CD4-positive, alpha-beta memory T cell (primary cell): ENCODE data around the gene PLCL1. TPM values are rescaled to one million over a fixed set of nuclear protein-coding genes. Genes with fewer than 3 reads are reported as not detected.

Experiments used
- CTCF ChIA-PET: fragments of 350-600 bp; sonication (Branson Sonifier 250); formaldehyde crosslinking; loops from one replicate; lab custom pipeline; 2021; ENCODE audit warnings: inconsistent platforms; ENCODE audit not compliant: partially characterized antibody; lab: Charles Lee
- POLR2A ChIA-PET: fragments of 350-600 bp; sonication (Branson Sonifier 250); formaldehyde crosslinking; loops from one replicate; lab custom pipeline; 2021; ENCODE audit not compliant: partially characterized antibody; lab: Charles Lee
- DNase-seq, 5 donors: peaks; one replicate each; pipeline versions ENCODE4 v3.0.0 to v3.0.0-alpha.2; 2020 to 2022; ENCODE audit warnings: mixed read lengths in 1 of 5
- H3K27ac ChIP-seq: one replicate; pipeline ENCODE4 v1.7.0; 2013; ENCODE audit warnings: low read depth, low read length
- H3K27me3 ChIP-seq: 2 replicates; pipeline ENCODE4 v1.7.0; 2013; ENCODE audit warnings: mild to moderate bottlenecking, low read length, moderate library complexity; ENCODE audit not compliant: insufficient read depth
- H3K36me3 ChIP-seq: 2 replicates; pipeline ENCODE4 v1.7.0; 2013; ENCODE audit warnings: mild to moderate bottlenecking, low read length, moderate library complexity; ENCODE audit not compliant: insufficient read depth
- H3K4me1 ChIP-seq: 2 replicates; pipeline ENCODE4 v1.7.0; 2013; ENCODE audit warnings: mild to moderate bottlenecking, low read length, moderate library complexity; ENCODE audit not compliant: insufficient read depth
- H3K4me3 ChIP-seq, 2 donors: one replicate each; pipeline ENCODE4 v1.7.0; 2013; ENCODE audit warnings: low read length in 2 of 2, mild to moderate bottlenecking in 1 of 2
- H3K9me3 ChIP-seq, 2 donors: one replicate each; pipeline ENCODE4 v1.7.0; 2013; ENCODE audit warnings: low read length in 2 of 2, control low read depth in 1 of 2; ENCODE audit not compliant: control insufficient read depth in 1 of 2
- H3K27ac Mint-ChIP-seq, 7 donors: one replicate each; pipeline ENCODE4 v1.8.0; 2020 to 2021; ENCODE audit warnings: mixed read lengths in 7 of 7, mild to moderate bottlenecking in 6 of 7, inconsistent platforms in 3 of 7, moderate library complexity in 3 of 7
- H3K27me3 Mint-ChIP-seq, 2 donors: one replicate each; pipeline ENCODE4 v1.8.0; 2020 to 2021; ENCODE audit warnings: mixed read lengths in 2 of 2
- H3K36me3 Mint-ChIP-seq, 2 donors: one replicate each; pipeline ENCODE4 v1.8.0; 2020 to 2021; ENCODE audit warnings: mixed read lengths in 2 of 2, inconsistent platforms in 1 of 2, mild to moderate bottlenecking in 1 of 2
- H3K4me1 Mint-ChIP-seq, 4 donors: one replicate each; pipeline ENCODE4 v1.8.0; 2020 to 2021; ENCODE audit warnings: mixed read lengths in 4 of 4, mild to moderate bottlenecking in 1 of 4
- H3K4me3 Mint-ChIP-seq, 8 donors: one replicate each; pipeline ENCODE4 v1.8.0; 2020 to 2021; ENCODE audit warnings: mixed read lengths in 8 of 8, mild to moderate bottlenecking in 7 of 8, moderate library complexity in 6 of 8, inconsistent platforms in 3 of 8
- H3K9me3 Mint-ChIP-seq, 8 donors: one replicate each; pipeline ENCODE4 v1.8.0; 2020 to 2021; ENCODE audit warnings: mixed read lengths in 8 of 8, mild to moderate bottlenecking in 5 of 8, inconsistent platforms in 3 of 8, moderate library complexity in 1 of 8
- intact Hi-C: fragments of 100-400 bp; cut with micrococcal nuclease; formaldehyde crosslinking; loops from one replicate; pipeline ENCODE4 v1.15.1; 2023
- polyA plus RNA-seq, 2 donors: library from polyadenylated mRNA; unstranded; fragments of 300-500 nt; fragmentation: Illumina TruSeq; gene quantifications; one replicate each; pipeline ENCODE4 v1.2.3, GENCODE V29; 2021
- total RNA-seq, 2 experiments: library from RNA; stranded (reverse); gene quantifications; one replicate each; pipeline ENCODE4 v1.2.3, GENCODE V29; 2021

The PLCL1 gene
- total and polyA plus RNA-seq, 4 experiments from 2014 or later, result 5.5 to 17.6 (median 12.4) TPM

DNA sequence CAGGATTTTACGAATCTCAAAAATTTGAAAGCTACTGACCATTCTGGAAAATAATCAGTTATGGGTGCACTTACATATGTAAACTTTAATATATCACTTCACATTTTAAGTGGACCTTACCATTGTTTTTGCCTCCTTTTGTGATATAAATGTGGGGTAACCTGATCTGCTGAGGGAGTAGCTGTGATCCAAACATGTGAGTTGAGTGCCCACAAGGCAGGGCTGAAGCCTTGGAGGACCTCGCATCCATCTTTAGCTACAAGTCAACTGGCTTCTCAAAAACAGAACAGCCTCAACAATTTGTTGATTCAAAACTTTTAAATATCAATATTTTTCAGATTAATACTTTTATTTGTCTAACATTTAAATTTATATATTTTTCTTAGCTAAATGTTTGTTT is 178.2 kb downstream of the PLCL1 start:
- Histone ChIP-seq H3K9me3 (no peaks in the 10 kb centered on the region), H3K27ac (no peak overlapping the region), H3K27me3 (no peaks in the 10 kb centered on the region), H3K36me3 (no peaks in the 10 kb centered on the region), H3K4me3 (no peak overlapping the region), H3K4me1 (no peaks in the 10 kb centered on the region)
- H3K9me3 Mint-ChIP-seq, result no peaks in the 10 kb centered on the region
- peaks cover 0 to 4% (median 4%) of the 10 kb centered on the region in 4 donors for H3K4me1 Mint-ChIP-seq
- ChIA-PET CTCF (interaction anchor here (0.5 kb wide), 1 partner anchor 454 kb away, joined by 3 read pairs; no protein-coding TSS in a partner anchor), POLR2A (interaction anchor here (0.9 kb wide), 1 partner anchor 11 kb away, joined by 3 read pairs; no protein-coding TSS in a partner anchor)
- DNase-seq, result no peak
- intact Hi-C loops, result no loop called here
- H3K36me3 Mint-ChIP-seq, result peaks cover 0 to 11% of the 10 kb centered on the region in 2 donors
- no peak overlapping the region for H3K27ac Mint-ChIP-seq
- H3K4me3 Mint-ChIP-seq, result no peak overlapping the region
- H3K27me3 Mint-ChIP-seq, result no peaks in the 10 kb centered on the region

DNA sequence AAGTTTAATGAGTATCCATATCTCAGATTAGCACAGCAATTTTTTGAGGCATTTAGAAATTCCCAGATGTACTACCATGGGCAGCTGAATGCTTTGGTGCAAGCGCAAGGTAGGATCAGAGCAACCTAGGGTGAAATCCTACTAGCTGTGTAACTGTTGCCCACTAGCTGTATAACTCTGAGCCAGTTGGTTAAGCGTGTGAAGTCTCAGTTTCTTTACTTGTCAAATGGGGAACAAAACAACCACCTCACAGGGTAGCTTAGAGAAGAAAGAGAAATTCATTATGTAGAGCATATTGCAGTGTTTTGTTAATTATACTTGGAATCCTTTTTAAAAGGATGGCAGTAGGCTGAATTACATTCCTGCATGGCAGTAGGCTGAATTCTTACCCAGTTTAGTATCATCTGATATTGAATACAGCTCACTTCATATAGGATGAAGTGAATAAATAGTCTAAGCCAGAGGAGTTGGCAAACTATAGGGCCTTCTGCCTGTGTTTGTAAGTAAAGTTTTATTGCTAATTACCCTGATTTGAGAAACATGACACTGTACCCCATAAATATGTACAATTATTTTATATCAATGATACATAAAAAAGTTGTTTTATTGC is 180.7 kb downstream of the PLCL1 start:
- POLR2A ChIA-PET, result interaction anchor here (0.9 kb wide), 1 partner anchor 13 kb away, joined by 3 read pairs; no protein-coding TSS in a partner anchor
- H3K4me3 ChIP-seq, result no peak overlapping the region
- Mint-ChIP-seq H3K36me3 (peaks cover 9 to 12% of the 10 kb centered on the region in 2 donors), H3K9me3 (peaks cover 0 to 9% (median 3%) of the 10 kb centered on the region in 8 donors), H3K4me3 (no peak overlapping the region), H3K27ac (no peak overlapping the region), H3K27me3 (no peaks in the 10 kb centered on the region), H3K4me1 (peaks cover 0 to 8% (median under 1%) of the 10 kb centered on the region in 4 donors)
- no peaks in the 10 kb centered on the region for H3K9me3 ChIP-seq
- H3K4me1 ChIP-seq, result no peaks in the 10 kb centered on the region
- no peaks in the 10 kb centered on the region for H3K36me3 ChIP-seq
- CTCF ChIA-PET, result no interaction called here
- intact Hi-C loops, result no loop called here
- DNase-seq, result no peak
- H3K27ac ChIP-seq, result no peak overlapping the region
- no peaks in the 10 kb centered on the region for H3K27me3 ChIP-seq

DNA sequence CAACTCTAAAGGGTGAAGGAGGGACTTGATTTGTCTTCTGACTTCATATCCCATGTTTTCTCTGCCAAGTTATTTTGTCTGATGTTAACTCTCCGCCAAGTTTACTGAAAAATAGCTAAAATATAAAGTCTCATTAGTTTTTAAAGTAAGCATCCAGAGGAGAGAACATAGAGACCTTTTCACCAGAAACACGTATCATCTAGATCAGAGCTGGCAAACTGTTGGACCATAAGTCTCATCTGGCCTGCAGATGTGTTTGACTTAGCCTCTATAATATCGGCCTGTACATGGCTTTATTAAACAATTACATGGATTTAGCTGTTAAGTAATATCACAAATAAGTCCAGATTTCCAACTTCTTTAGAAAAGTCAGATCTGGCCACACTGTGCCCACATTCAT is 182.6 kb downstream of the PLCL1 start:
- no peaks in the 10 kb centered on the region for H3K36me3 ChIP-seq
- no peak for DNase-seq
- Mint-ChIP-seq H3K4me1 (peaks cover 0 to 8% (median under 1%) of the 10 kb centered on the region in 4 donors), H3K27ac (peak overlapping the region in 1 of 7 donors; percentile 8), H3K9me3 (peaks cover 0 to 14% (median 6%) of the 10 kb centered on the region in 8 donors), H3K36me3 (peaks cover 9 to 17% of the 10 kb centered on the region in 2 donors), H3K27me3 (no peaks in the 10 kb centered on the region), H3K4me3 (no peak overlapping the region)
- no peak overlapping the region for H3K4me3 ChIP-seq
- no peaks in the 10 kb centered on the region for H3K9me3 ChIP-seq
- H3K27ac ChIP-seq, result no peak overlapping the region
- H3K4me1 ChIP-seq, result no peaks in the 10 kb centered on the region
- CTCF ChIA-PET, result interaction anchor here (1.1 kb wide), 2 partner anchors 10 to 183 kb away, joined by 3 to 4 read pairs; partner anchors contain the start of gene PLCL1
- POLR2A ChIA-PET, result no interaction called here
- no peaks in the 10 kb centered on the region for H3K27me3 ChIP-seq
- intact Hi-C loops, result loop anchor here (1.0 kb wide), 1 partner anchor 183 kb away; the partner anchor contains the start of gene PLCL1

DNA sequence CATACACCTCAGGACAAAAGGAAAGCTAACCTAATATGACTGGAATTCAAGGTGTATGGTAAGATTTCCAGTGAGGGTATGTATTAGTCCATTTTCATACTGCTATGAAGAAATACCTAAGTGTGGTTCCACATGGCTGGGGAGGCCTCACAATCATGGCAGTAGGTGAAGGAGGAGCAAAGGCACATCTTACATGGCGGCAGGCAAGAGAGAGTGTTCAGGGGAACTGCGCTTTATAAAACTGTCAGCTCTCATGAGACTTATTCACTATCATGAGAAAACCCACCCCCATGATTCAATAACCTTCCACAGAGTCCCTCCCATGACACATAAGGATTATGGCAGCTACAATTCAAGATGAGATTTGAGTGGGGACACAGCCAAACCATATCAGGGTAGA is 186.0 kb downstream of the PLCL1 start:
- H3K4me1 ChIP-seq, result peaks cover 13% of the 10 kb centered on the region
- H3K4me3 ChIP-seq, result no peak overlapping the region
- Mint-ChIP-seq H3K4me3 (no peak overlapping the region), H3K27ac (no peak overlapping the region), H3K9me3 (peaks cover 0 to 14% (median 7%) of the 10 kb centered on the region in 8 donors), H3K36me3 (peaks cover 9 to 27% of the 10 kb centered on the region in 2 donors), H3K4me1 (peaks cover 11 to 31% (median 16%) of the 10 kb centered on the region in 4 donors), H3K27me3 (no peaks in the 10 kb centered on the region)
- no peaks in the 10 kb centered on the region for H3K27me3 ChIP-seq
- no peak overlapping the region for H3K27ac ChIP-seq
- no peaks in the 10 kb centered on the region for H3K36me3 ChIP-seq
- intact Hi-C loops, result no loop called here
- no peaks in the 10 kb centered on the region for H3K9me3 ChIP-seq
- no peak for DNase-seq
- CTCF ChIA-PET, result no interaction called here
- POLR2A ChIA-PET, result no interaction called here

DNA sequence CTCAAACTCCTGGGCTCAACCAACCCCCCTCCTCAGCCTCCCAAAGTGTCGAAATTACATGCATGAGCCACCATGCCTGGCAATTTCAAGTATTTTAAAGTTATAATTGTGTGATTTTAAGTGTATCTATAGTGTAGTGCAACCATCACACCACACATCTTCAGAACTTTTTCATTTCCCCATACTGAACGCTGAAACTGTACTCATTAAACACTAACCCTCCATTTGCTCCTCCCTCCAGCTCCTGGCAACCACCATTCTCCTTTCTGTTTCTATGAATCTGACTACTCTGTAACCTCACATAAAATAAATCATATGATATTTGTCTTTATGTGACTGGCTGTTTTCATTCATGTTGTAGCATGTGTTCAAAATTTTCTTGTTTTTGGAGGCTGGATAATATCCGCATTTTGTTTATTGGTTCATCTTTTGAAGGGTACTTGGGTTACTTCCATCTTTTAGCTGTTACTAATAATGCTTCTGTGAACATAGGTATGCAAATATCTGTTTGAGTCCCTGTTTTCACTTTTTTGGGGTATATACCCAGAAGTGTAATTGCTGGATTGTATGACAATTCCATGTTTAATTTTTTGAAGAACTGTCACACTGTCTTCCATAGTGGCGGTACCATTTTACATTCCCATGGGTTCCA is 188.2 kb downstream of the PLCL1 start:
- no peak overlapping the region for H3K27ac ChIP-seq
- intact Hi-C loops, result no loop called here
- ChIA-PET CTCF (no interaction called here), POLR2A (no interaction called here)
- H3K4me1 Mint-ChIP-seq, result peaks cover 27 to 47% (median 35%) of the 10 kb centered on the region in 4 donors
- peaks cover 0 to 14% (median 7%) of the 10 kb centered on the region in 8 donors for H3K9me3 Mint-ChIP-seq
- peaks cover 35% of the 10 kb centered on the region for H3K4me1 ChIP-seq
- no peak for DNase-seq
- no peak overlapping the region for H3K4me3 Mint-ChIP-seq
- no peaks in the 10 kb centered on the region for H3K36me3 ChIP-seq
- H3K4me3 ChIP-seq, result no peak overlapping the region
- H3K27me3 ChIP-seq, result no peaks in the 10 kb centered on the region
- peak overlapping the region in 1 of 7 donors; percentile 26 for H3K27ac Mint-ChIP-seq
- peaks cover 9 to 27% of the 10 kb centered on the region in 2 donors for H3K36me3 Mint-ChIP-seq
- no peaks in the 10 kb centered on the region for H3K27me3 Mint-ChIP-seq
- no peaks in the 10 kb centered on the region for H3K9me3 ChIP-seq

DNA sequence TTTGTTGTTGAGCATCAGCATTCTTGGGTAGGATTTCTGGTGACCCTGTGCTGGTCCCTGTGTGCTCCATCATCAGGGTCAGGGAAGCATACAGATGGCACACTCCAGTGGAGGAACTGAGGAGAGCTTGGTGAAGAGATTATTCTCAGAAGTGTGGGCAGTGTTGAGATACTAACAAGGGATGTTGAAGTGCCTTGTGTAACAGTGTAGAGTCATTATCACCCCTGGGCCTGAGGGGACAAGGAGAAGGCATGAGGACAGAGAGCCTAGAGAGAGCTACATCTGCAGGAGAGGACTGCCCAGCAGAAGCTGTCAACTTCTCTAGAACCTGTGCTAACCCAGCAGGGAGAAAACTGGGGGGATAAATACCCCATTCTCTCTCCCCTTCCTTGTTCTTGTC is 189.0 kb downstream of the PLCL1 start:
- H3K36me3 ChIP-seq, result no peaks in the 10 kb centered on the region
- no peak overlapping the region for H3K27ac Mint-ChIP-seq
- H3K4me3 Mint-ChIP-seq, result no peak overlapping the region
- intact Hi-C loops, result no loop called here
- H3K27ac ChIP-seq, result no peak overlapping the region
- H3K4me1 ChIP-seq, result peaks cover 43% of the 10 kb centered on the region
- H3K36me3 Mint-ChIP-seq, result peaks cover 5 to 27% of the 10 kb centered on the region in 2 donors
- CTCF ChIA-PET, result interaction anchor here (0.9 to 1.1 kb wide), 2 partner anchors 102 to 132 kb away, joined by 3 read pairs; no protein-coding TSS in a partner anchor
- peaks cover 0 to 14% (median 7%) of the 10 kb centered on the region in 8 donors for H3K9me3 Mint-ChIP-seq
- H3K4me1 Mint-ChIP-seq, result peaks cover 33 to 54% (median 41%) of the 10 kb centered on the region in 4 donors
- H3K27me3 ChIP-seq, result no peaks in the 10 kb centered on the region
- POLR2A ChIA-PET, result no interaction called here
- DNase-seq, result no peak
- no peaks in the 10 kb centered on the region for H3K27me3 Mint-ChIP-seq
- no peaks in the 10 kb centered on the region for H3K9me3 ChIP-seq
- H3K4me3 ChIP-seq, result no peak overlapping the region

DNA sequence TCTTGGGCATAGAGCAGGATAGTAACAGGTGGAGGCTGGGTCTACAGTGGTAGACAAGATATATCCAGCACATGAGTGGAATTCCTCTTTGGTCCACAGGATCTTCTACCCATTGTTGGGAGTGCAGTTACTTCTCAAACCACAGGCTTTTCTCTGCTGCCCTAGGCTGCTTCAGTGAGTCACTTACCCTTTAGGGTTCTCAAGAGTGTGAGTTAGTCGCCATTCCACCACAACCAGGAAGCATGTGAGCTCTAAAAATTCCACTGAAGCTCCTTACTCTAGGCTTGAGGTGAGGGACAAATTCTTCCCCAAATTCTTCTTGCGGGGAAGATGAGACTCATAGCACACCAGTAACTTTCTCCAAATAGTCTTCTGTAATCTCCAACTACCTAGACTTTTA is 189.4 kb downstream of the PLCL1 start:
- H3K27me3 Mint-ChIP-seq, result no peaks in the 10 kb centered on the region
- Histone ChIP-seq H3K9me3 (no peaks in the 10 kb centered on the region), H3K27ac (no peak overlapping the region), H3K4me1 (peaks cover 46% of the 10 kb centered on the region), H3K36me3 (no peaks in the 10 kb centered on the region), H3K4me3 (no peak overlapping the region), H3K27me3 (no peaks in the 10 kb centered on the region)
- no peak overlapping the region for H3K4me3 Mint-ChIP-seq
- H3K36me3 Mint-ChIP-seq, result peaks cover 5 to 23% of the 10 kb centered on the region in 2 donors
- POLR2A ChIA-PET, result no interaction called here
- DNase-seq, result no peak
- peaks cover 35 to 59% (median 45%) of the 10 kb centered on the region in 4 donors for H3K4me1 Mint-ChIP-seq
- no peak overlapping the region for H3K27ac Mint-ChIP-seq
- H3K9me3 Mint-ChIP-seq, result peaks cover 0 to 14% (median 7%) of the 10 kb centered on the region in 8 donors
- intact Hi-C loops, result no loop called here
- CTCF ChIA-PET, result interaction anchor here (0.9 to 1.1 kb wide), 2 partner anchors 102 to 132 kb away, joined by 3 read pairs; no protein-coding TSS in a partner anchor
